ENCODE data around the gene KDM7A.

Gene KDM7A

DNA sequence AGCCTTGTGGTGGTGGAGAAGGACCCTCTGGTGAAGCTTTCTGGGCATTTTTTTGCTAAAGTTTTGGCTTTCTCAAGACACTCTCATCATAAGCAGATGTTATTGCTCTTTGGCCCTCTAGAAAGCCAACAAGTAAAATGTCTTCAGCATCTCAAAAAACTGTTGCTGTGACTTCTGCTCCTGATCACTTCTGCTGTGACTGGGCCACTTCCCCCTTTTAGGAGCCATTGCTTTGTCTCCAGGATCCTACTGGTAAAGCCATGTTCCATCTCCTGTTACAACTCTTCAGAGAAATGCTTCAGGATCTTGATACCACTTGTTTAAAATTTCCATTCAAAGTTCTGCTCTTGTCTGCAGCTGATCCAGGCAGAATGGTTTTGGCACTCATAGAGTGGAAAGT lies 125.0 kb downstream of the KDM7A start:
- no peak for DNase-seq

DNA sequence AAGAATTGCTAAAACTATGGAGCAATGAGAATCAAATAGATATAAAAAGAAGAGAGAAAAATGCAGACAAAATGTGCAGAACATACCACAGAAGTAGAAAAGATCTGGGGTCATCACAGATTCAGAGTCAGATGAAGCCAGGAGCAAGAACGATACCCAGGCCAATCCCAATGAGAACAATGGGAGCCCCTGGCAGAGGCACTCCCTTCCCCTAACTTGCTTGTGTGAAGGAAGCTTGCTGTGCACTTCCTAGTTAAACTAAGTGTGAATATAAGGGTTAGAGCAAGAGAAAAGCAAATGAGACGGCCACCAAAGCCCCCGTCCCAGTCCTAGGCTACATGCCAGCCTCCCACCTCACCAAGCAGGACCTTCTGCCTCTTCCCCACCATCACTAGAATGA lies 126.7 kb downstream of the KDM7A start:
- no peak for DNase-seq

DNA sequence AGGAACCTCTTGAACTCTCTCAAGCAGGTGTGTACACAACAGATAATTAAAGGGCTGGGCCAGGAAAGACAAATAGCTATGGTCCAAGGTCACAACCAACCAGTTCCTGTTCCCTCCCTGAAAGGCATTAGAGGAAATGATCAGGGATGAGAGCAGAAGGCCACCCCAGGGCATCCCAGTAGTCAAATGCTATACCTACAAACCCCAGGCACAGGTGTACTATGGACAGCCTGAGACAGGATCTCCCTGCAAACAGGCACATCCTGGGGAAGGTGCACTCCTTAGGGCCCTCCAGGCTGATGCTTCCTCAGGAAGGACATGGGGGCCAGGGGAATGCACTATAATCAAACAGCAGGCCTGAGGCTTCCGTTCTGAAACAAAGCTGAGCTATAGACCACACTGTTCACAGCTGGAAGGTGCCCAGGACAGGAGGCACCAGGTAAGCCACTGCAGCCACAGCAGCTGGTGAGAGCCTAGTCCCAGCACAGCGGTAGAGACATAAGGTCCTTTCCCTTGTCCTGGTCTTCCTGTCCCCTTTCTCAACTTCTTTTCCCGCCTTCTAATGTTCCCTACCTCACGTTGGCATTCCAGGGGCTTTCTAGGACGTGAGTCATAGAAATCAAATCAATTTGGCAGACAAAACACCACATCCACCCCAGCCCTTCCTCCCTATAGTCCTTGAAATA lies 127.3 kb downstream of the KDM7A start:
- DNase-seq, result no peak

DNA sequence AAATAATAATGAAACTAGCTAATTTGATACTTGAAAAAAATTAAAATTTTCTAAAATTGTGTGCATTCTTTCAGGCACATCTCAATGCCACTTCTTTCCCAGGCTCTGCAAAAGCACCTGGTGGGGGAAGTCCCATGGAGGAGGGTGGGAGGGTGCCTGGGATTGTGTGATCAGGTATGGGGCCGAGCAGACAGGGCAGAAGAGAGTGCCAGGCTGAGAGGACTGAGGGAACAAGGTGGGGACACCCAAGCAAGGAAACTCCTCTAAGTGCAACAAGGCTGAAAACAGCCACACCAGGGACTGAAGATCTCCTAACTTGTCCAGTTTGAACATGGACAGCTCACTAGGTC lies 127.8 kb downstream of the KDM7A start:
- DNase-seq, result no peak

DNA sequence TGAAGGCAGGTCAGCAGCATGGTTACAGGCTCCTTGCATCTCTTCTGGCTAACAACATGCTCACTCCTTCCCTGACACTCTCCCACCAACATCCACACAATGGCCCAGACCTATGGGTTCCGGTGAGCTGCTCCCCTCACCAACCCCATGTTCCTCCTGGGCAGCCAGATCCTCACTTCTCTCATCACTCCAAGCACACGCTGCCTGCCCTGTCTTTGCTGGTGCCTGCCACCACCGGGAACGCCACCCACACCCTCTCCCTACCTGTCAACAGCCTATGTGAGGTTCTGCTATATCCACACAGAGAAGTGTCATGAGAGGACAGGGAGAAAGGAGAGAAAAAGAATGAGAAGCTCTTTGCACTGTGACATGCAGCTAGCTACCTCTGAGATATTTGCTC lies 128.6 kb downstream of the KDM7A start:
- DNase-seq, result no peak

DNA sequence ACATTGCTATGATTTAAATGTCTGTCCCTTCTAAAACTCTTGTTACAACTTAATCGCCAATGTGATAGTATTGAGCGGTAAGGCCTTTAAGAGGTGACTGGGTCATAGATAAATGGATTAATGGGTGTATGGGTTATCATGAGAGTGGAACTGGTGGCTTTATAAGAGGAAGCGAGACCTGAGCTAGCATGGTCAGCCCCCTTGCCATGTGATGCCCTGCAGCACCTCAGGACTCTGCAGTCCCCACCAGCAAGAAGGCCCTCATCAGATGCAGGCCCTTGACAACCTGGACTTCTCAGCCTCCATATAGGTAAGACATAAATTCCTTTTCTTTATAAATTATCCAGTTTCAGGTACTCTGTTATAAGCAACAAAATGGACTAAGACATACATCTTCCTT lies 129.6 kb downstream of the KDM7A start:
- DNase-seq, result no peak

DNA sequence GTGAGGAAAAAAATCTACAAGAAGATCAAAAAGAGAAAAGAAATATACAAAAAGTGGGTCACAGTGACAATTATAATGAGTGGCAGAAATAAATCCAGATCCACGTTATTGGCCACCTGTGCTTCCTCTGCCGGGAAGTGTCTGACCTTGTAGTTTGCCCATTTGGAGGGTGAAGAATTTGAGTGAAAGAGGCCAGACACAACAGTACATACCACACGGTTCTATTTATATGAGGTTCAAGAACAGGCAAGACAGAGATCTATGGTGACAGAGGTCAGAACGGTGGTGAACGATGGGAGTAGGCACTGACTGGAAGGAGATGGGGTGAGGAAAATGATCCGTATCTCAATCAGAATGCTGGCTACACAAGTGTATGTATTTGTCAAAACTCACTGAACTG lies 131.1 kb downstream of the KDM7A start:
- no peak for DNase-seq

DNA sequence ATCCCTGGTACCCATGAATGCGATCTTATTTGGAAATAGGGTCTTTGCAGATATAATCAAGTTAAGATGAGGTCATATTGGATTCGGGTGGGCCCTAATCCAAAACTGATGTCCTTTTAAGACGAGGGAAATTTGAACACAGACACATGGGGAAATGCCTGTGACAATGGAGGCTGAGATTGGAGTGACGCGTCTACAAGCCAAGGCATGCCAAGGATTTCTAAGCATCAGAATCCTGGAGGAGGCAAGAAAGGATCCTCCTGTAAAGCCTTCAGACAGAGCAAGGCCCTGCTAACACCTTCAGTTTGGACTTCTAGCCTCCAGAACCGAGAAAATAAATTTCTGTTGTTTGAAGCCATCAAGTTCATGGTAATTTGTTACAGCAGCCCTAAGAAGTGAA lies 132.5 kb downstream of the KDM7A start:
- no peak for DNase-seq

DNA sequence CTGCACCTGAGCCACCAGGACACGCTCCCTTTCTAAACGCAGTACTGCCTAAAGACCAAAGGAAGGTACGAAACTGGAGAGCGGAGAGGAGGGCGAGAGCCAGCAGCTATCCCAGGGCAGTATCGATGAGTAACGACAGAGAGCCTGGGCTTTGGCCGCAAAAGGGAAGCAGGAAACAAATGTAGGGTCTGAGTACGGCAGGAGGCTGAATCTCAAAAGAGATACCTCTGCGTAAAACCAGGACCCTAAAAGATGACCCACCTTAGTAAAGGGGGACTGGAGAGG lies 134.5 kb downstream of the KDM7A start:
- DNase-seq, result no peak

DNA sequence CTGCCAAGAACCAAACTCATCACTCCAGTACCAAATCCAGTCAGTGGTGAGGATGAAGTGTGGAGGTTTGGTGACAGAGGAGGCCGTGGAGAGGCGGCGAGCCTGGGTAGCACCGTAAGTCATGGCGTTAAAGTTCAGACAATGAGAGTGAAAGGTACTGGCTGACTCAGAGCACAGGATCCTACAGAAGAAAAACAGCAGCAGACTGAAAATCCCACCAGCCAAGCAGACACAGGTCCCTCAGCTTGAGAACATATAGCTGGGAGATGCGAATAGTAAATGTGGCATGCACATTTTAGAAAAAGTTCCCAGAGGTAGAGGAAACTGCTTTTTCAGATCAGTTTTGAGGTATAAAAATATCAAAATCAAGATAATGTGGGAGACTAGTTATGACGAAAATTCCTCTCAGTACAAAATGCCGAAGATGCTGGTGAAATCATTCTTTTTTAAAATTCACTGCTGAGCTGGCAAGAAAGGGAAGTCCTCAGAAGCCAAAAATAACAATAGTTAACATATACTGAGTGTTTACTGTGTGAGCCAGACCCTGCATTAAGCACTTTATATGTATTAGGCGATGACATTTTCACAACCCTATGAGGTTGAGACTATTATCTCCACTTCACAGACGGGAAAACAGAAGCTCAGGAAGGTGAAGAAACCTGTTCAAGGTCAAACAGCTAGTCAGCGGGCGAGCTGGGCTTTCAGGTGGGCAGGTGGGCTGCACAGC lies 135.0 kb downstream of the KDM7A start:
- no peak for DNase-seq

DNA sequence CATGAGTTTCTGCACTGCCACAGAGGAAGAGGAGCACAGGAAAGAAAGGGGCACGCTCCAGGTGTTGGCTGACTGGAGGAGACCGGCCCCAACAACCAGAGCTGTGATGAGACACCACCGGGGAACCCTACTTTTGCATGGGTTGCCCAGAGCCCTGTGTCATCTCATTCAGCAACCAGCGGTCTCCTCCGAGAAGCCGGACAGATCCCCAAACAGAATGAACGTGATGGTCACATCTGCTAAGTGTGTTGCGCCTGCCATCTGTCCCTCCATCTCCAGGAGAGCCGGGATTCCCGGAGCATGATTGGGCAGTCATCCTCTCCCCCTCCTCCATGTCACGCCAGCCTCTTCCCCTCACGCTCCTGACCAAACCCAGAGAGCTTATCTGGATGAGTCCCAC lies 136.9 kb downstream of the KDM7A start:
- DNase-seq, result no peak

DNA sequence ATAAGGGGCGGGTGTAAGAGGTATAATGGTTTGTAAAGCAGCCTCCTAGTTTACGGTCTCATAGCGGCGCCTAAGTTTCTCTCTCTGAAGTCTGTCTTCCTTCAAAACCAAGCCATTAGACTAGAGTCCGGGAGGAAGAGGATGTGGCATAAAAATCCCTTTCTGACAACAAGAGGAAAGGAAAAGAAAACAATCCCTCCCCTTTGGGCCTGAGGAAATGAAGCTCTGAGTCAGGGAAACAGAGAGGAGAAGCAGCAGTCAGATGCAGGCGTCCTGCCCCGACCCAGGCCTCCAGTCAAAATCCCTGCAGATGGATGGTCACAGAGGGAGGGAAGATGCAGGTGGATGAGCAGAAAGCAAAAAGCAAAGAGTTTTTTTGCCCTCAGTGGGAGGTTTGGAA lies 137.7 kb downstream of the KDM7A start:
- no peak for DNase-seq

DNA sequence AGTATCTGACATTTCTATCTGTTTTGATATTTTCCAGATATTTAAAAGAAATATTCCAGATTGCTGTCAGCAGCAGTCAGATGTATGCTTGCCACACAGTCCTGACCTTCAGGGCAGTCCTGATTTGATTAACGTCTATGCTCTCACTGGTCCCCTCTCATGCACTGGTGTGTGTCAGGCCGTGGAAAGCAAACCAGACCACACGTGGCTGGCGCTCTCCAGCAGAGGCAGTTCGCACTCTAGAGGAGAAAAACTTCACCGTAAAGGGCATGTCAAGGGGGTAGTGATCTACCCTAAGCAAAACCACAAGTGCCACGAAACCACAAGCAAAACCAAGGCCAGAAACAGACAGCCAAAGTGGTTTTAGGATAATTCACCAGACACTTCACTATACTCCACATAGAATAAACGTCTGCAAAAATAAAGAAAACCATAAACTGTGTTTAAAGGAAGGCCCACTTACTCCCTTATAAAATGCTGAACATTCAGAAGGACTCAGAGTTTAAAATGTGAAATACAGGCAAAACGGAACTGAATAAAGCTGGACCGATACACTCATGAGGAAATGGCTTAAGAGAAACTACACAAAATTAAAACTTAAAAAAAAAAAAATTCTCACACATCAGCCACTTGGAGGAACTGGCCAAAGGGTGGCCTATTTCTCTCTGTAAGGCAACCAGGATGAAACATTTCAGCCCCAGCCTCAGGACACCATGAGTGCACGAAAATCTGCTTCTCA lies 140.4 kb downstream of the KDM7A start:
- DNase-seq, result no peak

DNA sequence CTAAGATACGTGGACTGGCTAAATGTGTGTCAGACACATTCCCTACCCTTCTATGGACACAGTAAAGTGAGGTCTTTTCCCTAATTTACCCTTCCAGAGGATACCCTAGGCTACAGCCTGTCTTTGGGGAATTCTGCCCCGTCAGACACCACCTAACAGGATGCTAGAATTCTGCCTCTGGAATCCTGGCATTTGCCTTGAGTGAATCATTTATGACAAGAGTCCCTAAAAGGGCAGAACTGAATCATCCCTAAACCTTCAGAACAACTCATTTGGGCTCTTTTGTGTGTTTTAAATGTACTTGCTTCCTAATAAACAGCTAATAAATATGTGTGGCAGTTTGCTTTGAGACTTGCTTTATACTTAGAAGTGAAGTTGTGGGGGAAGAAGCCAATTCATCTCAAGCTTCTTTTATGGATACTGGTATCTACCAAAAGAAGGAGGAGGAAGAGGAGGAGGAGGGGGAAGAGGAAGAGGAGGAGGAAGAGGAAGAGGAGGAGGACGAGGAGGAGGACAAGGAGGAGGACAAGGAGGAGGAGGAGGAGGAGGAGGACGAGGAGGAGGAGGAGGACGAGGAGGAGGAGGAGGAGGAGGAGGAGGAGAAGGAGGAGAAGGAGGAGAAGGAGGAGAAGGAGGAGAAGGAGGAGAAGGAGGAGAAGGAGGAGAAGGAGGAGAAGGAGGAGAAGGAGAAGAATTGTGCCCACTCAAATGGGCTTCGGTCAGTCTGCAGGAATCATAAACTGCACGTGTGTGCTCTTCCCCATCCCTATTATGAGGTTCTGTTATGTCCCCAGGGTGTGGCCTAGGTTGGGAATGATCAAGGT lies 141.2 kb downstream of the KDM7A start:
- DNase-seq, result no peak
